Smooth muscle cell (in vitro differentiated cells): Measurements from ENCODE around the gene OR8H1. TPM values are rescaled to one million over a fixed set of nuclear protein-coding genes. Genes with fewer than 3 reads are reported as not detected.

Source experiments
- DNase-seq: peaks from one replicate; lab custom pipeline; 2025; ENCODE audit not compliant: unreplicated experiment; lab: John Stamatoyannopoulos, UW
- H2AFZ ChIP-seq: fragments of 200-600 bp; sonication (generic); 2 replicates; pipeline ENCODE4 v1.6.0; 2016; ENCODE audit warnings: antibody characterized with exemption, low read depth, mild to moderate bottlenecking
- H3F3A ChIP-seq: fragments of 200-600 bp; sonication (generic); 2 replicates; pipeline ENCODE4 v1.6.0; 2017; ENCODE audit warnings: antibody characterized with exemption, low read depth
- H3K27ac ChIP-seq: fragments of 200-600 bp; sonication (generic); 2 replicates; pipeline ENCODE4 v1.5.1; 2016; ENCODE audit warnings: low read depth, mild to moderate bottlenecking
- H3K27me3 ChIP-seq: fragments of 200-600 bp; sonication (generic); 2 replicates; pipeline ENCODE4 v1.6.1; 2016; ENCODE audit warnings: low read depth, mild to moderate bottlenecking
- H3K36me3 ChIP-seq: fragments of 200-600 bp; sonication (generic); 2 replicates; pipeline ENCODE4 v1.5.1; 2016; ENCODE audit warnings: low read depth
- H3K4me1 ChIP-seq: fragments of 200-600 bp; sonication (generic); 2 replicates; pipeline ENCODE4 v1.5.1; 2016; ENCODE audit warnings: low read depth
- H3K4me2 ChIP-seq: fragments of 200-600 bp; sonication (generic); 2 replicates; pipeline ENCODE4 v1.6.0; 2016; ENCODE audit warnings: mild to moderate bottlenecking
- H3K4me3 ChIP-seq: fragments of 200-600 bp; sonication (generic); 2 replicates; pipeline ENCODE4 v1.5.1; 2016; ENCODE audit warnings: mild to moderate bottlenecking
- H3K79me2 ChIP-seq: fragments of 200-600 bp; sonication (generic); 2 replicates; pipeline ENCODE4 v1.6.0; 2016; ENCODE audit warnings: low read depth, mild to moderate bottlenecking
- H3K9ac ChIP-seq: fragments of 200-600 bp; sonication (generic); 2 replicates; pipeline ENCODE4 v1.6.0; 2016; ENCODE audit warnings: low read depth
- H3K9me3 ChIP-seq: fragments of 200-600 bp; sonication (generic); replicated peaks from 2 replicates; pipeline ENCODE4 v1.5.1; 2016; ENCODE audit warnings: low read depth
- H4K20me1 ChIP-seq: fragments of 200-600 bp; sonication (generic); 2 replicates; pipeline ENCODE4 v1.6.0; 2016; ENCODE audit warnings: low read depth
- CTCF ChIP-seq: fragments of 200-600 bp; sonication (generic); IDR thresholded peaks from 2 replicates; pipeline ENCODE4 v1.5.1; 2017; ENCODE audit warnings: borderline replicate concordance, mild to moderate bottlenecking, antibody characterized with exemption; ENCODE audit not compliant: insufficient read depth, poor library complexity, severe bottlenecking
- WGBS: methylation state at CpG from one replicate; pipeline ENCODE4 v1.1.7; 2016; ENCODE audit warnings: low lambda C conversion rate; 5-methylcytosine and 5-hydroxymethylcytosine counted together
- polyA plus RNA-seq: library from polyadenylated mRNA; unstranded; fragments of >200 nt; fragmentation: Nextera tagmentation; extraction: Ambion mirVana; gene quantifications from 2 replicates; pipeline ENCODE4 v1.2.1, GENCODE V29; 2016
- total RNA-seq: library from RNA; depleted of rRNA; stranded (reverse); fragments of >200 nt; gene quantifications from 2 replicates; pipeline ENCODE4 v1.2.3, GENCODE V29; 2014

OR8H1 gene
- total and polyA plus RNA-seq, 2 experiments from 2014 or later: not detected

GRCh38 chr11:56331861-56332491 lies 39.9 kb upstream of the OR8H1 start:
- DNase-seq: no peak
- Histone ChIP-seq H3K4me1 (no peaks in the 10 kb centered on the region), H4K20me1 (no peaks in the 10 kb centered on the region), H3K36me3 (no peaks in the 10 kb centered on the region), H2AFZ (no peak overlapping the region), H3K27me3 (no peaks in the 10 kb centered on the region), H3K9ac (no peak overlapping the region), H3K4me3 (no peak overlapping the region), H3K27ac (no peak overlapping the region), H3K4me2 (no peak overlapping the region), H3K9me3 (no peaks in the 10 kb centered on the region), H3F3A (no peaks in the 10 kb centered on the region), H3K79me2 (no peaks in the 10 kb centered on the region)
- 97% methylated on average over 30 of the region's 34 CpGs for WGBS
- no peak for TF ChIP-seq CTCF

GRCh38 chr11:56314844-56315243 lies 22.8 kb upstream of the OR8H1 start, which contains the start of gene OR8K3:
TSS of gene OR8K3 (plus strand) at chr11:56315144. CDS start at chr11:56318307, 3,163 bp downstream.
- no peak for DNase-seq

GRCh38 chr11:56307836-56308235 lies 15.8 kb upstream of the OR8H1 start:
- Histone ChIP-seq H3K36me3 (no peaks in the 10 kb centered on the region), H3K4me1 (no peaks in the 10 kb centered on the region), H4K20me1 (no peaks in the 10 kb centered on the region), H3K27ac (no peak overlapping the region), H3K9me3 (no peaks in the 10 kb centered on the region), H3K4me2 (no peak overlapping the region), H2AFZ (no peak overlapping the region), H3F3A (no peaks in the 10 kb centered on the region), H3K27me3 (no peaks in the 10 kb centered on the region), H3K9ac (no peak overlapping the region), H3K79me2 (no peaks in the 10 kb centered on the region), H3K4me3 (no peak overlapping the region)
- DNase-seq: no peak
- no peak for TF ChIP-seq CTCF
- 88% methylated on average over 3 of the region's 3 CpGs for WGBS

More at GRCh38 chr11:56314844-56315243, 22.8 kb upstream of the OR8H1 start, which contains the start of gene OR8K3:
- no peak within 1 kb of the TSS for H2AFZ ChIP-seq
- no peak within 1 kb of the TSS for H3K4me3 ChIP-seq
- H3F3A ChIP-seq: no peaks in the 10 kb centered on the region
- H3K36me3 ChIP-seq: no peaks in the 10 kb centered on the region
- H3K4me1 ChIP-seq: no peaks in the 10 kb centered on the region
- no peaks in the 10 kb centered on the region for H4K20me1 ChIP-seq
- H3K9me3 ChIP-seq: no peaks in the 10 kb centered on the region
- no peak within 1 kb of the TSS for H3K9ac ChIP-seq
- TF ChIP-seq CTCF: no peak
- H3K4me2 ChIP-seq: no peak within 1 kb of the TSS
- H3K79me2 ChIP-seq: no peaks in the 10 kb centered on the region
- H3K27ac ChIP-seq: no peak within 1 kb of the TSS
- no peaks in the 10 kb centered on the region for H3K27me3 ChIP-seq

GRCh38 chr11:56296898-56297297 lies 4.8 kb upstream of the OR8H1 start:
- no peak for TF ChIP-seq CTCF
- no peaks in the 10 kb centered on the region for H3K9me3 ChIP-seq

More at GRCh38 chr11:56296898-56297297, 4.8 kb upstream of the OR8H1 start:
- no peak overlapping the region for H3K9ac ChIP-seq
- no peaks in the 10 kb centered on the region for H3K4me1 ChIP-seq
- H3K27ac ChIP-seq: no peak overlapping the region
- no peaks in the 10 kb centered on the region for H3K27me3 ChIP-seq
- no peak overlapping the region for H3K4me3 ChIP-seq
- H3K4me2 ChIP-seq: no peak overlapping the region
- no peaks in the 10 kb centered on the region for H4K20me1 ChIP-seq
- H3K79me2 ChIP-seq: no peaks in the 10 kb centered on the region
- H3F3A ChIP-seq: no peaks in the 10 kb centered on the region
- 85% methylated on average over 4 of the region's 4 CpGs for WGBS
- H2AFZ ChIP-seq: no peak overlapping the region
- H3K36me3 ChIP-seq: no peaks in the 10 kb centered on the region
- no peak for DNase-seq
